HepG2 (cell line): Measurements from ENCODE around the gene WDR83. TPM values are rescaled to one million over a fixed set of nuclear protein-coding genes. Genes with fewer than 3 reads are reported as not detected.

Source experiments
- CERS6 ChIP-seq: sonication (generic); formaldehyde crosslinking; IDR thresholded peaks from 2 replicates; pipeline ENCODE4 v1.5.0; 2020; ENCODE audit warnings: missing genetic modification reagents
- CREB1 ChIP-seq, 2 experiments: fragments of 450-650 bp in 1 of 2; IDR thresholded peaks; 2 replicates each; pipeline ENCODE4 v1.6.1; 2016 to 2017; ENCODE audit warnings: control low read depth in 1 of 2, mild to moderate bottlenecking in 1 of 2, missing compliant biosample characterization in 1 of 2, missing genetic modification characterization in 1 of 2
- FOSL2 ChIP-seq: sonication (generic); formaldehyde crosslinking; IDR thresholded peaks from 2 replicates; pipeline ENCODE4 v1.4.0; 2020; ENCODE audit warnings: missing genetic modification reagents
- HCFC1 ChIP-seq: fragments of 150-350 bp; IDR thresholded peaks from 2 replicates; pipeline ENCODE4 v1.6.1; 2014; ENCODE audit warnings: low read depth, low read length
- NONO ChIP-seq, 2 experiments: fragments of 450-650 bp in 1 of 2; sonication (generic) in 1 of 2; formaldehyde crosslinking in 1 of 2; IDR thresholded peaks in 1 of 2; conservative IDR thresholded peaks in 1 of 2; 2 replicates each; pipeline versions ENCODE4 v1.6.1 to v1.8.0; 2017 to 2022; ENCODE audit warnings: mild to moderate bottlenecking in 1 of 2, missing genetic modification reagents in 1 of 2, moderate library complexity in 1 of 2
- SCMH1 ChIP-seq: sonication (generic); formaldehyde crosslinking; IDR thresholded peaks from 2 replicates; pipeline ENCODE4 v1.9.0; 2021; ENCODE audit warnings: missing genetic modification reagents, mild to moderate bottlenecking, borderline replicate concordance
- SMYD3 ChIP-seq: sonication (generic); formaldehyde crosslinking; IDR thresholded peaks from 2 replicates; pipeline ENCODE4 v1.8.1; 2023; ENCODE audit warnings: mild to moderate bottlenecking, missing genetic modification reagents
- SNAI1 ChIP-seq: sonication (generic); formaldehyde crosslinking; IDR thresholded peaks from 2 replicates; pipeline ENCODE4 v1.5.0; 2020; ENCODE audit warnings: mild to moderate bottlenecking, missing genetic modification reagents, borderline replicate concordance
- SNRNP70 ChIP-seq: fragments of 200-400 bp; formaldehyde crosslinking; IDR thresholded peaks from 2 replicates; pipeline ENCODE4 v1.6.1; 2017; ENCODE audit warnings: mild to moderate bottlenecking, low read depth, low read length, moderate library complexity
- SP5 ChIP-seq: IDR thresholded peaks from 2 replicates; pipeline ENCODE4 v1.6.1; 2016; ENCODE audit warnings: low read depth, borderline replicate concordance
- ZBTB33 ChIP-seq: sonication (generic); formaldehyde crosslinking; IDR thresholded peaks from 2 replicates; pipeline ENCODE4 v1.4.0; 2020; ENCODE audit warnings: missing genetic modification reagents
- ZNF337 ChIP-seq: sonication (generic); formaldehyde crosslinking; IDR thresholded peaks from 2 replicates; pipeline ENCODE4 v1.5.1; 2020; ENCODE audit warnings: missing genetic modification reagents, low read depth, mild to moderate bottlenecking, borderline replicate concordance
- ZNF788 ChIP-seq: sonication (generic); formaldehyde crosslinking; IDR thresholded peaks from 2 replicates; pipeline ENCODE4 v1.5.0; 2020; ENCODE audit warnings: mild to moderate bottlenecking, missing genetic modification reagents, borderline replicate concordance
- ZSCAN9 ChIP-seq: IDR thresholded peaks from 2 replicates; pipeline ENCODE4 v1.6.1; 2016; ENCODE audit warnings: borderline replicate concordance
- polyA plus RNA-seq, 8 experiments: library from polyadenylated mRNA; depleted of rRNA in 3 of 8; stranded (reverse) in 7 of 8; unstranded in 1 of 8; fragments of >200 nt; fragmentation: Illumina TruSeq in 4 of 8; extraction: Trizol in 4 of 8; gene quantifications; 2 replicates each; pipeline versions ENCODE4 v1.2.1 to v1.2.3, GENCODE V29; 2011 to 2016; ENCODE audit warnings: low read depth in 4 of 8, missing spikeins in 1 of 8, mixed read lengths in 1 of 8; ENCODE audit not compliant: insufficient read depth in 1 of 8
- total RNA-seq, 5 experiments: library from RNA; depleted of rRNA; stranded (reverse); fragments of >200 nt; fragmentation: Illumina TruSeq; extraction: Trizol; gene quantifications; 2 replicates each; pipeline ENCODE4 v1.2.3, GENCODE V29; 2016; ENCODE audit warnings: low read depth in 1 of 5
- TF ChIP-seq, protein P1 (sequence below): IDR thresholded peaks from 2 replicates; pipeline ENCODE4 v1.6.1; 2016; ENCODE audit warnings: low read depth, borderline replicate concordance
- TF ChIP-seq, protein P2 (sequence below): sonication (generic); formaldehyde crosslinking; IDR thresholded peaks from 2 replicates; pipeline ENCODE4 v1.4.0; 2020; ENCODE audit warnings: missing genetic modification reagents, low read depth, mild to moderate bottlenecking, borderline replicate concordance
- TF ChIP-seq, protein P3 (sequence below): sonication (generic); formaldehyde crosslinking; IDR thresholded peaks from 2 replicates; pipeline ENCODE4 v1.8.0; 2022; ENCODE audit warnings: low read depth, missing genetic modification reagents
- TF ChIP-seq, protein P4 (sequence below): sonication (generic); formaldehyde crosslinking; IDR thresholded peaks from 2 replicates; pipeline ENCODE4 v1.4.0; 2020; ENCODE audit warnings: missing genetic modification reagents, mild to moderate bottlenecking, borderline replicate concordance

Gene WDR83
- total and polyA plus RNA-seq, 2 of the 13 experiments (the other 11 are each of a cell fraction or from before 2014, with no cell fraction given), result 4.5 to 10.7 TPM

GRCh38 chr19:12669270-12670158 is 2.9 kb downstream of the WDR83 start (continued):
- TF ChIP-seq, protein P1, sequence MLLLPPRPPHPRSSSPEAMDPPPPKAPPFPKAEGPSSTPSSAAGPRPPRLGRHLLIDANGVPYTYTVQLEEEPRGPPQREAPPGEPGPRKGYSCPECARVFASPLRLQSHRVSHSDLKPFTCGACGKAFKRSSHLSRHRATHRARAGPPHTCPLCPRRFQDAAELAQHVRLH (CRISPR knock-in tag), result peak; percentile 81; the same call in 1 of the 2 replicates
- peak; percentile 60; the same call in 1 of the 2 replicates for TF ChIP-seq ZNF788 (CRISPR knock-in tag)
- TF ChIP-seq SNAI1 (CRISPR knock-in tag), result no peak; the same call in 1 of the 2 replicates
- TF ChIP-seq CREB1 (IDR thresholded peaks at IDR 0.05), result peak; percentile 52
- TF ChIP-seq CREB1 (CRISPR knock-in tag; IDR thresholded peaks at IDR 0.05), result peak; percentile 88
- TF ChIP-seq, protein P2, sequence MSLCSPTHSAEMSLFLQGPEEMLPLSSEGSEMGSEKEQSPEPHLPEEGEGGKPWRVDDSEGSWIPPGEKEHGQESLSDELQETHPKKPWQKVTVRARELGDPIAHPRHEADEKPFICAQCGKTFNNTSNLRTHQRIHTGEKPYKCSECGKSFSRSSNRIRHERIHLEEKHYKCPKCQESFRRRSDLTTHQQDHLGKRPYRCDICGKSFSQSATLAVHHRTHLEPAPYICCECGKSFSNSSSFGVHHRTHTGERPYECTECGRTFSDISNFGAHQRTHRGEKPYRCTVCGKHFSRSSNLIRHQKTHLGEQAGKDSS (CRISPR knock-in tag), result no peak
- TF ChIP-seq ZNF337 (CRISPR knock-in tag), result 0 out of 2 replicates have a peak, but pooled peaks have one; percentile 44
- no peak for TF ChIP-seq SCMH1 (CRISPR knock-in tag)
- peak; percentile 66 for TF ChIP-seq HCFC1
- TF ChIP-seq, protein P3, sequence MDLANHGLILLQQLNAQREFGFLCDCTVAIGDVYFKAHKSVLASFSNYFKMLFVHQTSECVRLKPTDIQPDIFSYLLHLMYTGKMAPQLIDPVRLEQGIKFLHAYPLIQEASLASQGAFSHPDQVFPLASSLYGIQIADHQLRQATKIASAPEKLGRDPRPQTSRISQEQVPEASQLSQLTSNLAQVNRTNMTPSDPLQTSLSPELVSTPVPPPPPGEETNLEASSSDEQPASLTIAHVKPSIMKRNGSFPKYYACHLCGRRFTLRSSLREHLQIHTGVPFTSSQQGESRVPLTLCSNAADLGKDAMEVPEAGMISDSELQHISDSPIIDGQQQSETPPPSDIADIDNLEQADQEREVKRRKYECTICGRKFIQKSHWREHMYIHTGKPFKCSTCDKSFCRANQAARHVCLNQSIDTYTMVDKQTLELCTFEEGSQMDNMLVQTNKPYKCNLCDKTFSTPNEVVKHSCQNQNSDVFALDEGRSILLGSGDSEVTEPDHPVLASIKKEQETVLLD (CRISPR knock-in tag), result no peak
- 0 out of 2 replicates have a peak, but pooled peaks have one; percentile 57 for TF ChIP-seq ZSCAN9 (CRISPR knock-in tag)
- TF ChIP-seq SP5 (CRISPR knock-in tag), result peak; percentile 24; the same call in 1 of the 2 replicates
- TF ChIP-seq, protein P4, sequence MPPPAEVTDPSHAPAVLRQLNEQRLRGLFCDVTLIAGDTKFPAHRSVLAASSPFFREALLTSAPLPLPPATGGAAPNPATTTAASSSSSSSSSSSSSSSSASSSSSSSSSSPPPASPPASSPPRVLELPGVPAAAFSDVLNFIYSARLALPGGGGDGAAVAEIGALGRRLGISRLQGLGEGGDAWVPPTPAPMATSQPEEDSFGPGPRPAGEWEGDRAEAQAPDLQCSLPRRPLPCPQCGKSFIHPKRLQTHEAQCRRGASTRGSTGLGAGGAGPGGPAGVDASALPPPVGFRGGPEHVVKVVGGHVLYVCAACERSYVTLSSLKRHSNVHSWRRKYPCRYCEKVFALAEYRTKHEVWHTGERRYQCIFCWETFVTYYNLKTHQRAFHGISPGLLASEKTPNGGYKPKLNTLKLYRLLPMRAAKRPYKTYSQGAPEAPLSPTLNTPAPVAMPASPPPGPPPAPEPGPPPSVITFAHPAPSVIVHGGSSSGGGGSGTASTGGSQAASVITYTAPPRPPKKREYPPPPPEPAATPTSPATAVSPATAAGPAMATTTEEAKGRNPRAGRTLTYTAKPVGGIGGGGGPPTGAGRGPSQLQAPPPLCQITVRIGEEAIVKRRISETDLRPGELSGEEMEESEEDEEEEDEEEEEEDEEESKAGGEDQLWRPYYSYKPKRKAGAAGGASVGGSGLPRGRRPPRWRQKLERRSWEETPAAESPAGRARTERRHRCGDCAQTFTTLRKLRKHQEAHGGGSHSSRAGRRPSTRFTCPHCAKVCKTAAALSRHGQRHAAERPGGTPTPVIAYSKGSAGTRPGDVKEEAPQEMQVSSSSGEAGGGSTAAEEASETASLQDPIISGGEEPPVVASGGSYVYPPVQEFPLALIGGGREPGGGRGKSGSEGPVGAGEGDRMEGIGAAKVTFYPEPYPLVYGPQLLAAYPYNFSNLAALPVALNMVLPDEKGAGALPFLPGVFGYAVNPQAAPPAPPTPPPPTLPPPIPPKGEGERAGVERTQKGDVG, result peak; percentile 4
- no peak for TF ChIP-seq ZBTB33 (CRISPR knock-in tag)
- TF ChIP-seq NONO (IDR thresholded peaks at IDR 0.05), result no peak
- peak; percentile 74 for TF ChIP-seq NONO (CRISPR knock-in tag; conservative IDR thresholded peaks at IDR 0.05)
- TF ChIP-seq SMYD3, result no peak
- no peak for TF ChIP-seq SNRNP70
- TF ChIP-seq FOSL2, result 0 out of 2 replicates have a peak, but pooled peaks have one; percentile 17
- TF ChIP-seq CERS6 (CRISPR knock-in tag), result no peak; the same call in 1 of the 2 replicates
